H1 (cell line): ENCODE measurements around the gene PSAP. TPM values are rescaled to one million over a fixed set of nuclear protein-coding genes. Genes with fewer than 3 reads are reported as not detected.

Experiments
- CTCF ChIA-PET: fragments of 300-600 bp; sonication (Branson Sonifier 250); formaldehyde crosslinking; loops from one replicate; lab custom pipeline; 2021; ENCODE audit not compliant: partially characterized antibody; lab: Charles Lee
- POLR2A ChIA-PET: fragments of 300-600 bp; sonication (Branson Sonifier 250); formaldehyde crosslinking; loops from one replicate; lab custom pipeline; 2021; ENCODE audit warnings: inconsistent platforms; ENCODE audit not compliant: partially characterized antibody; lab: Charles Lee
- DNase-seq, 2 experiments: peaks; one replicate each; pipeline versions ENCODE4 v3.0.0 to v3.0.0-alpha.2; 2010 to 2022; ENCODE audit warnings: low spot score in 2 of 2, low read depth in 1 of 2, mixed read lengths in 1 of 2
- FAIRE-seq: peaks from 2 replicates; lab custom pipeline; 2011; peaks lifted over from hg19 to GRCh38; lab: Jason Lieb, UNC
- H2AFZ ChIP-seq: 2 replicates; pipeline ENCODE4 v1.8.1; 2012; ENCODE audit warnings: low read length, inconsistent platforms
- H2AK5ac ChIP-seq: 2 replicates; pipeline ENCODE4 v1.6.1; 2013; ENCODE audit warnings: low read depth, low read length
- H2BK120ac ChIP-seq: replicated peaks from 2 replicates; pipeline ENCODE3; 2013; ENCODE audit warnings: low read depth, low read length, inconsistent platforms
- H2BK12ac ChIP-seq: 2 replicates; pipeline ENCODE4 v1.6.1; 2013; ENCODE audit warnings: low read depth, low read length
- H2BK15ac ChIP-seq: 2 replicates; pipeline ENCODE4 v1.6.1; 2013; ENCODE audit warnings: low read length
- H2BK20ac ChIP-seq: 2 replicates; pipeline ENCODE4 v1.6.1; 2013; ENCODE audit warnings: low read length
- H2BK5ac ChIP-seq: 2 replicates; pipeline ENCODE4 v1.6.1; 2013; ENCODE audit warnings: low read depth, low read length
- H3K14ac ChIP-seq: 2 replicates; pipeline ENCODE4 v1.6.1; 2013; ENCODE audit warnings: inconsistent platforms; ENCODE audit not compliant: insufficient read length
- H3K18ac ChIP-seq: 2 replicates; pipeline ENCODE4 v1.6.1; 2013; ENCODE audit warnings: low read length; ENCODE audit errors: extremely low read depth
- H3K23ac ChIP-seq: 2 replicates; pipeline ENCODE4 v1.6.1; 2013; ENCODE audit warnings: inconsistent platforms; ENCODE audit not compliant: insufficient read length
- H3K23me2 ChIP-seq: 2 replicates; pipeline ENCODE4 v1.6.1; 2013; ENCODE audit warnings: low read depth, low read length
- H3K27ac ChIP-seq: 2 replicates; pipeline ENCODE4 v1.6.1; 2011; ENCODE audit warnings: low read depth, low read length, inconsistent platforms
- H3K27me3 ChIP-seq, 4 experiments: replicated peaks in 1 of 4; 1 replicate in 1 of 4; 2 replicates in 3 of 4; pipeline versions ENCODE4 v1.6.1 to v1.8.1; 2011 to 2013; ENCODE audit warnings: low read length in 3 of 4, mild to moderate bottlenecking in 3 of 4, inconsistent platforms in 2 of 4, mixed read lengths in 2 of 4, moderate library complexity in 1 of 4; ENCODE audit not compliant: control insufficient read depth in 3 of 4, insufficient read depth in 3 of 4; ENCODE audit errors: extremely low read depth in 1 of 4
- H3K36me3 ChIP-seq, 4 experiments: 2 replicates each; pipeline versions ENCODE4 v1.6.1 to v1.8.1; 2011 to 2013; ENCODE audit warnings: mild to moderate bottlenecking in 4 of 4, low read length in 3 of 4, moderate library complexity in 2 of 4, control low read depth in 1 of 4, inconsistent platforms in 1 of 4; ENCODE audit not compliant: insufficient read depth in 4 of 4, control insufficient read depth in 2 of 4
- H3K4ac ChIP-seq: replicated peaks from 2 replicates; pipeline ENCODE3; 2013; ENCODE audit warnings: low read length, low read depth, mixed read lengths, inconsistent platforms; ENCODE audit not compliant: insufficient read length
- H3K4me1 ChIP-seq, 4 experiments: replicated peaks in 1 of 4; 1 replicate in 1 of 4; 2 replicates in 3 of 4; pipeline versions ENCODE4 v1.6.1 to v1.8.1; 2011 to 2013; ENCODE audit warnings: low read length in 3 of 4, inconsistent platforms in 2 of 4, mixed read lengths in 1 of 4; ENCODE audit not compliant: insufficient read depth in 4 of 4, control insufficient read depth in 3 of 4
- H3K4me2 ChIP-seq, 2 experiments: 2 replicates each; pipeline versions ENCODE4 v1.6.1 to v1.8.1; 2011 to 2013; ENCODE audit warnings: low read depth in 2 of 2, low read length in 2 of 2, control low read depth in 1 of 2, inconsistent platforms in 1 of 2, mild to moderate bottlenecking in 1 of 2; ENCODE audit not compliant: insufficient read depth in 1 of 2
- H3K4me3 ChIP-seq, 4 experiments: fragments of 200-600, 300-600 bp in 1 of 4; sonication (generic), shearing (Covaris generic), sonication (Bioruptor Twin) in 1 of 4; 2 replicates each; pipeline versions ENCODE4 v1.5.1 to v1.8.1; 2011 to 2016; ENCODE audit warnings: low read length in 4 of 4, low read depth in 3 of 4, control low read depth in 2 of 4, inconsistent platforms in 2 of 4, mild to moderate bottlenecking in 2 of 4, mixed read lengths in 1 of 4, moderate library complexity in 1 of 4; ENCODE audit not compliant: insufficient read depth in 2 of 4; ENCODE audit errors: extremely low read depth in 1 of 4
- H3K56ac ChIP-seq: replicated peaks from 2 replicates; pipeline ENCODE3; 2013; ENCODE audit warnings: low read depth, mild to moderate bottlenecking, mixed read lengths, low read length, inconsistent platforms; ENCODE audit not compliant: insufficient read length
- H3K79me1 ChIP-seq: 2 replicates; pipeline ENCODE4 v1.6.1; 2013; ENCODE audit warnings: low read depth, low read length, control low read depth
- H3K79me2 ChIP-seq, 2 experiments: 2 replicates each; pipeline versions ENCODE4 v1.6.1 to v1.8.1; 2012 to 2013; ENCODE audit warnings: low read length in 2 of 2, mild to moderate bottlenecking in 2 of 2, inconsistent platforms in 1 of 2; ENCODE audit not compliant: insufficient read depth in 2 of 2, control insufficient read depth in 1 of 2
- H3K9ac ChIP-seq, 4 experiments: replicated peaks in 1 of 4; 1 replicate in 1 of 4; 2 replicates in 3 of 4; pipeline versions ENCODE4 v1.6.1 to v1.8.1; 2011 to 2013; ENCODE audit warnings: low read depth in 3 of 4, low read length in 3 of 4, control low read depth in 2 of 4, mild to moderate bottlenecking in 2 of 4, moderate library complexity in 2 of 4, inconsistent platforms in 1 of 4; ENCODE audit errors: extremely low read depth in 1 of 4
- H3K9me3 ChIP-seq, 2 experiments: 2 replicates each; pipeline versions ENCODE4 v1.6.1 to v1.8.1; 2012 to 2013; ENCODE audit warnings: mild to moderate bottlenecking in 2 of 2, moderate library complexity in 2 of 2, control low read depth in 1 of 2, inconsistent platforms in 1 of 2, low read depth in 1 of 2, low read length in 1 of 2, mixed read lengths in 1 of 2; ENCODE audit not compliant: insufficient read depth in 2 of 2
- H4K20me1 ChIP-seq, 2 experiments: replicated peaks in 1 of 2; 2 replicates each; pipeline versions ENCODE3 to v1.8.1; 2011 to 2013; ENCODE audit warnings: inconsistent platforms in 2 of 2, low read length in 2 of 2, mild to moderate bottlenecking in 1 of 2; ENCODE audit not compliant: insufficient read depth in 2 of 2, control insufficient read depth in 1 of 2
- H4K5ac ChIP-seq: 2 replicates; pipeline ENCODE4 v1.6.1; 2013; ENCODE audit warnings: low read length, low read depth, mixed read lengths, inconsistent platforms; ENCODE audit not compliant: insufficient read length
- H4K8ac ChIP-seq: 2 replicates; pipeline ENCODE4 v1.8.0; 2013; ENCODE audit warnings: mild to moderate bottlenecking, moderate library complexity, low read length, inconsistent platforms; ENCODE audit not compliant: insufficient read depth; ENCODE audit errors: extremely low read depth
- H4K91ac ChIP-seq: replicated peaks from 2 replicates; pipeline ENCODE3; 2013; ENCODE audit warnings: low read length, mixed read lengths, inconsistent platforms; ENCODE audit not compliant: insufficient read length
- CTBP2 ChIP-seq: IDR thresholded peaks from 2 replicates; pipeline ENCODE4 v1.7.0; 2011; ENCODE audit warnings: borderline replicate concordance, mild to moderate bottlenecking, moderate library complexity, mixed read lengths, low read length; ENCODE audit not compliant: insufficient read depth, insufficient read length
- JUN ChIP-seq: IDR thresholded peaks from 2 replicates; pipeline ENCODE4 v1.6.1; 2011; ENCODE audit warnings: low read depth, mild to moderate bottlenecking, improper control_type of control experiment, low read length
- JUND ChIP-seq: IDR thresholded peaks from 2 replicates; pipeline ENCODE4 v1.6.1; 2011; ENCODE audit warnings: mild to moderate bottlenecking, improper control_type of control experiment, low read length
- KDM4A ChIP-seq: IDR thresholded peaks from one replicate; pipeline ENCODE4 v1.7.1; 2012; ENCODE audit warnings: low read depth, mild to moderate bottlenecking, moderate library complexity, low read length, inconsistent platforms; ENCODE audit not compliant: severe bottlenecking
- NRF1 ChIP-seq: IDR thresholded peaks from 2 replicates; pipeline ENCODE4 v1.6.1; 2011; ENCODE audit warnings: mild to moderate bottlenecking, low read depth, low read length, improper control_type of control experiment
- PHF8 ChIP-seq: fragments of 200-600 bp; sonication (generic); conservative IDR thresholded peaks from 2 replicates; pipeline ENCODE4 v1.7.1; 2012; ENCODE audit warnings: low read depth, mild to moderate bottlenecking, inconsistent platforms, low read length, moderate library complexity
- SP1 ChIP-seq: IDR thresholded peaks from 2 replicates; pipeline ENCODE4 v1.6.1; 2011; ENCODE audit warnings: low read depth, low read length
- TEAD4 ChIP-seq: IDR thresholded peaks from 2 replicates; pipeline ENCODE4 v1.6.1; 2012; ENCODE audit warnings: low read depth, low read length, inconsistent platforms, mixed read lengths
- USF2 ChIP-seq: IDR thresholded peaks from 2 replicates; pipeline ENCODE4 v1.6.1; 2011; ENCODE audit warnings: low read length, improper control_type of control experiment
- WGBS, 2 experiments: shearing (Covaris generic) in 1 of 2; methylation state at CpG; one replicate each; pipeline versions ENCODE4 v1.1.6 to v1.1.7; 2013 to 2015; ENCODE audit warnings: low lambda C conversion rate in 2 of 2, mixed read lengths in 2 of 2, inconsistent platforms in 1 of 2, low coverage in 1 of 2, missing lambda C conversion rate in 1 of 2; ENCODE audit not compliant: insufficient replicate concordance in 2 of 2, insufficient coverage in 1 of 2, insufficient read length in 1 of 2; ENCODE audit errors: extremely low coverage in 1 of 2, missing lambda C conversion rate in 1 of 2; 5-methylcytosine and 5-hydroxymethylcytosine counted together
- polyA plus RNA-seq, 7 experiments: library from polyadenylated mRNA; depleted of rRNA in 3 of 7; stranded (reverse) in 5 of 7; unstranded in 2 of 7; fragments of >200 nt in 5 of 7; fragments of 200-250 nt in 2 of 7; gene quantifications; 1 replicate in 5 of 7; 2 replicates in 1 of 7; 4 replicates in 1 of 7; pipeline versions ENCODE4 v1.2.1 to v1.2.3, GENCODE V29; 2011 to 2013; ENCODE audit warnings: missing spikeins in 2 of 7, mixed read lengths in 2 of 7
- total RNA-seq: library from RNA; stranded (reverse); fragmentation: NEBNext Ultra II Directional; extraction: Animal tissue kit (Norgen Biotek cat#: 25700); gene quantifications from 2 replicates; pipeline ENCODE4 v1.2.1, GENCODE V29; 2021

PSAP gene
- total and polyA plus RNA-seq, 2 of the 8 experiments (the other 6 are each of a cell fraction or from before 2014, with no cell fraction given) = 386 to 504 TPM

- H3K56ac ChIP-seq = no peak overlapping the region
- ChIA-PET CTCF (interaction anchor here (0.6 to 5.0 kb wide), 18 partner anchors 9 to 343 kb away, joined by 3 to 21 read pairs (median 4); partner anchors contain the start of genes PSAP and VSIR), POLR2A (interaction anchor here (0.6 to 2.2 kb wide), 6 partner anchors 9 to 110 kb away, joined by 3 to 10 read pairs (median 4); no protein-coding TSS in a partner anchor)
- 46% methylated on average over 24 of the region's 41 CpGs; no CpG with 5 or more reads in 1 of the 2 experiments for WGBS, 2 experiments
- H4K91ac ChIP-seq = peak overlapping the region; percentile 27
- peak overlapping the region; percentile 51 to 62 for H3K4me2 ChIP-seq
- no peak overlapping the region for H2AK5ac ChIP-seq
- no peaks in the 10 kb centered on the region for H3K23me2 ChIP-seq
- H2BK15ac ChIP-seq = no peak overlapping the region
- H2BK5ac ChIP-seq = no peak overlapping the region
- H3K23ac ChIP-seq = no peak overlapping the region
- no peaks in the 10 kb centered on the region for H4K20me1 ChIP-seq
- TF ChIP-seq TEAD4 = no peak
- TF ChIP-seq USF2 = no peak
- no peak for TF ChIP-seq CTBP2
- TF ChIP-seq JUN = no peak
- TF ChIP-seq JUND = no peak
- no peak for TF ChIP-seq PHF8
- no peak for TF ChIP-seq NRF1
- peak; percentile 90 for TF ChIP-seq KDM4A
- peak; percentile 5; the same call in 1 of the 2 replicates for TF ChIP-seq SP1
- peaks cover 0 to 15% (median 10%) of the 10 kb centered on the region in 4 experiments; a peak in 6 of 7 replicates for H3K27me3 ChIP-seq
- DNase-seq (peak in 1 of 2 experiments; percentile 67), FAIRE-seq (no peak)
- H2BK12ac ChIP-seq = no peak overlapping the region
- H2BK120ac ChIP-seq = no peak overlapping the region
- peaks cover 0 to 7% (median 3%) of the 10 kb centered on the region in 4 experiments; a peak in 5 of 7 replicates for H3K4me1 ChIP-seq
- H2AFZ ChIP-seq = peak overlapping the region; percentile 87
- H3K79me1 ChIP-seq = no peaks in the 10 kb centered on the region
- H3K9me3 ChIP-seq = no peaks in the 10 kb centered on the region
- H3K79me2 ChIP-seq = no peaks in the 10 kb centered on the region
- H2BK20ac ChIP-seq = 0 out of 2 replicates have a peak overlapping the region, but pooled peaks have one; percentile 6
- H3K27ac ChIP-seq = no peak overlapping the region
- no peak overlapping the region for H3K4ac ChIP-seq
- H4K8ac ChIP-seq = no peak overlapping the region
- no peak overlapping the region; the same call in 1 of the 2 replicates for H3K18ac ChIP-seq
- H3K36me3 ChIP-seq = no peaks in the 10 kb centered on the region
- peak overlapping the region; percentile 7 for H4K5ac ChIP-seq
- H3K4me3 ChIP-seq = peak overlapping the region in 2 of 4 experiments; percentile 1 to 50; a peak in 2 of 8 replicates
- no peak overlapping the region for H3K14ac ChIP-seq
- H3K9ac ChIP-seq = no peak overlapping the region
Measured at GRCh38 chr10:71805776-71806703, 45.0 kb downstream of the PSAP start.
